Nephron progenitor cell (in vitro differentiated cells): ENCODE measurements around the gene SH3BGRL3.

Source experiments
- DNase-seq: peaks from one replicate; pipeline ENCODE4 v3.0.0; 2021
- H3K27ac Mint-ChIP-seq: 2 replicates; pipeline ENCODE4 v1.8.0; 2021; ENCODE audit warnings: mild to moderate bottlenecking, moderate library complexity, mixed read lengths
- H3K27me3 Mint-ChIP-seq: 2 replicates; pipeline ENCODE4 v1.8.0; 2021; ENCODE audit warnings: mild to moderate bottlenecking, low read depth, mixed read lengths; ENCODE audit not compliant: poor library complexity
- H3K36me3 Mint-ChIP-seq: 2 replicates; pipeline ENCODE4 v1.8.0; 2021; ENCODE audit warnings: low read depth, mixed read lengths
- H3K4me1 Mint-ChIP-seq: 2 replicates; pipeline ENCODE4 v1.8.0; 2021; ENCODE audit warnings: mixed read lengths
- H3K4me3 Mint-ChIP-seq: 2 replicates; pipeline ENCODE4 v1.8.0; 2021; ENCODE audit warnings: mild to moderate bottlenecking, moderate library complexity, mixed read lengths
- H3K9me3 Mint-ChIP-seq: 2 replicates; pipeline ENCODE4 v1.8.0; 2021; ENCODE audit warnings: mild to moderate bottlenecking, moderate library complexity, mixed read lengths
- CTCF ChIP-seq: fragments of 200-600 bp; sonication (generic); IDR thresholded peaks from 2 replicates; pipeline ENCODE4 v1.5.0; 2021; ENCODE audit warnings: antibody characterized with exemption

SH3BGRL3 gene

GRCh38 chr1:26320896-26321295 is 41.0 kb downstream of the SH3BGRL3 start:
- no peaks in the 10 kb centered on the region for H3K36me3 Mint-ChIP-seq
- DNase-seq = no peak
- H3K4me3 Mint-ChIP-seq = no peak overlapping the region
- H3K4me1 Mint-ChIP-seq = peaks cover 50% of the 10 kb centered on the region
- no peaks in the 10 kb centered on the region for H3K9me3 Mint-ChIP-seq
- no peak overlapping the region for H3K27ac Mint-ChIP-seq
- no peak for TF ChIP-seq CTCF
- H3K27me3 Mint-ChIP-seq = no peaks in the 10 kb centered on the region

GRCh38 chr1:26321315-26322041 is 41.6 kb downstream of the SH3BGRL3 start:
- no peaks in the 10 kb centered on the region for H3K27me3 Mint-ChIP-seq
- H3K4me3 Mint-ChIP-seq = no peak overlapping the region
- no peaks in the 10 kb centered on the region for H3K9me3 Mint-ChIP-seq
- DNase-seq = peak; percentile 96
- no peaks in the 10 kb centered on the region for H3K36me3 Mint-ChIP-seq
- TF ChIP-seq CTCF = peak; percentile 74
- H3K27ac Mint-ChIP-seq = no peak overlapping the region
- peaks cover 44% of the 10 kb centered on the region for H3K4me1 Mint-ChIP-seq

- Mint-ChIP-seq H3K27me3 (no peaks in the 10 kb centered on the region), H3K36me3 (no peaks in the 10 kb centered on the region), H3K4me1 (peaks cover 40% of the 10 kb centered on the region), H3K27ac (no peak overlapping the region), H3K9me3 (no peaks in the 10 kb centered on the region), H3K4me3 (no peak overlapping the region)
- no peak for DNase-seq
- no peak for TF ChIP-seq CTCF
Measured at GRCh38 chr1:26322042-26322331, 42.1 kb downstream of the SH3BGRL3 start.

GRCh38 chr1:26323382-26323781 is 43.5 kb downstream of the SH3BGRL3 start:
- no peaks in the 10 kb centered on the region for H3K36me3 Mint-ChIP-seq
- no peak overlapping the region for H3K27ac Mint-ChIP-seq
- H3K4me3 Mint-ChIP-seq = no peak overlapping the region
- peaks cover 26% of the 10 kb centered on the region for H3K4me1 Mint-ChIP-seq
- TF ChIP-seq CTCF = no peak
- no peaks in the 10 kb centered on the region for H3K27me3 Mint-ChIP-seq
- no peak for DNase-seq
- no peaks in the 10 kb centered on the region for H3K9me3 Mint-ChIP-seq

GRCh38 chr1:26324550-26324949 is 44.7 kb downstream of the SH3BGRL3 start:
- DNase-seq = no peak
- no peak overlapping the region for H3K27ac Mint-ChIP-seq
- H3K4me1 Mint-ChIP-seq = peaks cover 15% of the 10 kb centered on the region
- no peaks in the 10 kb centered on the region for H3K27me3 Mint-ChIP-seq
- H3K4me3 Mint-ChIP-seq = no peak overlapping the region
- TF ChIP-seq CTCF = no peak
- no peaks in the 10 kb centered on the region for H3K36me3 Mint-ChIP-seq
- no peaks in the 10 kb centered on the region for H3K9me3 Mint-ChIP-seq

GRCh38 chr1:26327956-26328362 is 48.1 kb downstream of the SH3BGRL3 start:
- no peak for DNase-seq
- Mint-ChIP-seq H3K9me3 (no peaks in the 10 kb centered on the region), H3K27me3 (peaks cover 5% of the 10 kb centered on the region), H3K36me3 (no peaks in the 10 kb centered on the region), H3K4me3 (no peak overlapping the region), H3K27ac (no peak overlapping the region), H3K4me1 (no peaks in the 10 kb centered on the region)
- no peak for TF ChIP-seq CTCF
